HEK293T (cell line): ENCODE data around the gene POLG.

Source experiments
- CTCF ChIA-PET: fragments of 350-600 bp; formaldehyde crosslinking; extraction: SDS; loops from one replicate; lab custom pipeline; 2021; ENCODE audit warnings: antibody characterized with exemption, inconsistent platforms; lab: Yijun Ruan, JAX
- POLR2A ChIA-PET: fragments of 350-600 bp; formaldehyde crosslinking; extraction: SDS; loops from one replicate; lab custom pipeline; 2020; ENCODE audit warnings: antibody characterized with exemption, inconsistent platforms; lab: Yijun Ruan, JAX
- DNase-seq: peaks from one replicate; pipeline ENCODE4 v3.0.0; 2012; ENCODE audit warnings: mixed read lengths; ENCODE audit errors: extremely low spot score
- ARNT ChIP-seq: fragments of 450-650 bp; IDR thresholded peaks from 2 replicates; pipeline ENCODE4 v1.6.1; 2017; ENCODE audit warnings: mild to moderate bottlenecking
- BHLHE40 ChIP-seq: fragments of 450-650 bp; IDR thresholded peaks from 2 replicates; pipeline ENCODE4 v1.6.1; 2016; ENCODE audit warnings: mild to moderate bottlenecking, moderate library complexity, borderline replicate concordance
- CTBP1 ChIP-seq: fragments of 450-650 bp; IDR thresholded peaks from 2 replicates; pipeline ENCODE4 v1.6.1; 2016; ENCODE audit warnings: borderline replicate concordance
- ELF4 ChIP-seq: fragments of 450-650 bp; IDR thresholded peaks from 2 replicates; pipeline ENCODE4 v1.6.1; 2017; ENCODE audit warnings: antibody characterized with exemption
- FOXA1 ChIP-seq: fragments of 450-650 bp; IDR thresholded peaks from 2 replicates; pipeline ENCODE4 v1.6.1; 2016; ENCODE audit warnings: mild to moderate bottlenecking
- FOXK2 ChIP-seq: fragments of 450-650 bp; IDR thresholded peaks from 2 replicates; pipeline ENCODE4 v1.6.1; 2016; ENCODE audit warnings: mild to moderate bottlenecking
- FOXM1 ChIP-seq: fragments of 450-650 bp; IDR thresholded peaks from 2 replicates; pipeline ENCODE4 v1.6.1; 2017; ENCODE audit warnings: mild to moderate bottlenecking, borderline replicate concordance
- HDGF ChIP-seq: fragments of 450-650 bp; IDR thresholded peaks from 2 replicates; pipeline ENCODE4 v1.6.1; 2017; ENCODE audit warnings: antibody characterized with exemption, borderline replicate concordance
- L3MBTL2 ChIP-seq: fragments of 450-650 bp; conservative IDR thresholded peaks from 2 replicates; pipeline ENCODE4 v1.6.1; 2016; ENCODE audit warnings: mild to moderate bottlenecking
- LEF1 ChIP-seq: fragments of 450-650 bp; IDR thresholded peaks from 2 replicates; pipeline ENCODE4 v1.6.1; 2017; ENCODE audit warnings: mild to moderate bottlenecking, borderline replicate concordance
- NFRKB ChIP-seq: fragments of 450-650 bp; IDR thresholded peaks from 2 replicates; pipeline ENCODE4 v1.6.1; 2016; ENCODE audit warnings: mild to moderate bottlenecking, moderate library complexity
- PKNOX1 ChIP-seq: fragments of 450-650 bp; IDR thresholded peaks from 2 replicates; pipeline ENCODE4 v1.6.1; 2016
- SP1 ChIP-seq: fragments of 450-650 bp; IDR thresholded peaks from 2 replicates; pipeline ENCODE4 v1.6.1; 2017
- SUZ12 ChIP-seq: fragments of 450-650 bp; IDR thresholded peaks from 2 replicates; pipeline ENCODE4 v1.6.1; 2016; ENCODE audit warnings: mild to moderate bottlenecking
- TARDBP ChIP-seq: fragments of 450-650 bp; IDR thresholded peaks from 2 replicates; pipeline ENCODE4 v1.6.1; 2016
- ZNF384 ChIP-seq: fragments of 450-650 bp; IDR thresholded peaks from 2 replicates; pipeline ENCODE4 v1.6.1; 2016

The POLG gene

GRCh38 chr15:89315375-89315929 lies 19.2 kb downstream of the POLG start:
- TF ChIP-seq LEF1 (no peak), ELF4 (no peak), FOXM1 (no peak), ZNF384 (no peak), PKNOX1 (no peak)
- ChIA-PET CTCF (no interaction called here), POLR2A (interaction anchor here (0.9 kb wide), 1 partner anchor 19 kb away, joined by 3 read pairs; the partner anchor contains the start of gene POLG)
- DNase-seq: no peak

- TF ChIP-seq ARNT (no peak), ZNF384 (no peak), L3MBTL2 (no peak), ELF4 (no peak), NFRKB (no peak), FOXK2 (no peak), SUZ12 (no peak), FOXA1 (no peak), TARDBP (no peak), LEF1 (no peak), CTBP1 (no peak), BHLHE40 (no peak)
- no peak for DNase-seq
- ChIA-PET POLR2A (no interaction called here), CTCF (no interaction called here)
These were observed 24.6 kb downstream of the POLG start for GRCh38 chr15:89309993-89310392.

- no peak for DNase-seq
- ChIA-PET CTCF (no interaction called here), POLR2A (no interaction called here)
- no peak for TF ChIP-seq TARDBP
- TF ChIP-seq L3MBTL2: no peak
These were observed 26.4 kb downstream of the POLG start for GRCh38 chr15:89308236-89308635.

GRCh38 chr15:89307791-89308190 lies 26.8 kb downstream of the POLG start:
- CTCF ChIA-PET: interaction anchor here (1.7 kb wide), 1 partner anchor 101 kb away, joined by 7 read pairs; no protein-coding TSS in a partner anchor
- POLR2A ChIA-PET: no interaction called here

GRCh38 chr15:89307046-89307587 lies 27.5 kb downstream of the POLG start:
- POLR2A ChIA-PET: no interaction called here

More at GRCh38 chr15:89307791-89308190, 26.8 kb downstream of the POLG start:
- TF ChIP-seq BHLHE40 (no peak), TARDBP (no peak), SP1 (no peak)
- no peak for DNase-seq

DNA sequence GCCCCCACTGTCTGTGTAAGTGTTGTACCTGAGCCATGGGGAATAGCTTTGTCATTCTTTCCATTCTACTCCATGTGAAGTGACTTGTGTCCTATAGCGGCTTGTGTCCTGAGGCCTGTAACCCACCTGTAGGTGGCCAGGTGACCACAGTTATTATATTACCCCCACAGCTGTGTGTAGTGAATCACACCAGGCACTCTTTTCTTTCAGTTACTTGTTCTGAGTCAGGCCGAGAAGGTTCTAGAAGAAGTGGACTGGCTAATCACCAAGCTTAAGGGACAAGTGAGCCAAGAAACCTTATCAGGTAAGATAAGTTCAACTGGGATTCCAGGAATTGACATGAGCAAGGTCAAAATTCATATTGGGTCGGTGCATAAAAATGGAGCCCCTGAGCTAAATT lies 29.2 kb downstream of the POLG start:
- DNase-seq: no peak
- ChIA-PET CTCF (no interaction called here), POLR2A (no interaction called here)
- TF ChIP-seq BHLHE40: no peak
- TF ChIP-seq CTBP1: no peak
- no peak for TF ChIP-seq NFRKB
- no peak for TF ChIP-seq ZNF384
- TF ChIP-seq HDGF: no peak
- TF ChIP-seq SUZ12: no peak
- TF ChIP-seq ELF4: no peak
- no peak for TF ChIP-seq FOXA1
- TF ChIP-seq FOXK2: no peak
- TF ChIP-seq PKNOX1: no peak
- TF ChIP-seq SP1: no peak
- no peak for TF ChIP-seq FOXM1
- no peak for TF ChIP-seq TARDBP

More at GRCh38 chr15:89307046-89307587, 27.5 kb downstream of the POLG start:
- TF ChIP-seq TARDBP (no peak), SUZ12 (no peak), PKNOX1 (no peak), SP1 (no peak), ARNT (no peak), FOXM1 (no peak), L3MBTL2 (no peak), LEF1 (no peak), BHLHE40 (no peak), NFRKB (no peak), ELF4 (no peak), HDGF (no peak), CTBP1 (no peak)
- CTCF ChIA-PET: interaction anchor here (1.7 kb wide), 1 partner anchor 100 kb away, joined by 7 read pairs; no protein-coding TSS in a partner anchor
- DNase-seq: no peak

- POLR2A ChIA-PET: no interaction called here
- DNase-seq: no peak
- TF ChIP-seq ZNF384: no peak
- no peak for TF ChIP-seq FOXK2
- no peak for TF ChIP-seq SP1
- TF ChIP-seq L3MBTL2: no peak
- no peak for TF ChIP-seq PKNOX1
- no peak for TF ChIP-seq FOXA1
- no peak for TF ChIP-seq ELF4
- TF ChIP-seq HDGF: no peak
- TF ChIP-seq CTBP1: no peak
- no peak for TF ChIP-seq FOXM1
- TF ChIP-seq BHLHE40: no peak
- TF ChIP-seq TARDBP: no peak
- CTCF ChIA-PET: no interaction called here
These were observed 30.6 kb downstream of the POLG start for GRCh38 chr15:89303986-89304385.
